GM18951 (cell line): ENCODE results near the gene TRIM63.
A peak's percentile ranks its signal among the peaks of the same experiment; 100 is the strongest.
"Not testable (repeated sequence)": the region's sequence is repeated elsewhere in the genome, so short reads cannot be mapped to it uniquely, and the experiment has no call there.

ENCODE experiments used
- POLR2A ChIP-seq: IDR thresholded peaks from 4 replicates; pipeline ENCODE4 v1.6.1; 2011; ENCODE audit warnings: mild to moderate bottlenecking; ENCODE audit not compliant: insufficient read length, insufficient read depth; ENCODE audit errors: extremely low read depth
- in situ Hi-C: fragments of 300-500 bp; cut with MboI; formaldehyde crosslinking; loops from one replicate; pipeline ENCODE4 v1.12.0; 2022; ENCODE audit warnings: low sequenced_read_pairs, mixed read lengths, inconsistent platforms; ENCODE audit not compliant: unreplicated experiment

TRIM63 gene

GRCh38 chr1:26067432-26067911 is at the start of gene TRIM63:
TRIM63 (minus strand) TSS chr1:26067630; CDS start chr1:26067494, 136 bp downstream.
- in situ Hi-C loops = no loop called here
- no peak for TF ChIP-seq POLR2A

GRCh38 chr1:26114165-26114927 is 46.9 kb upstream of the TRIM63 start:
- TF ChIP-seq POLR2A = no peak
- in situ Hi-C loops = no loop called here

- peak; percentile 35 for TF ChIP-seq POLR2A
- in situ Hi-C loops = no loop called here
Observed at GRCh38 chr1:26112407-26112775, 45.0 kb upstream of the TRIM63 start.

- in situ Hi-C loops = no loop called here
- TF ChIP-seq POLR2A = peak; percentile 67
Observed at GRCh38 chr1:26111530-26112406, 44.3 kb upstream of the TRIM63 start, which contains the start of gene PDIK1L. PDIK1L (plus strand) TSS chr1:26111824; CDS start chr1:26114309, 2,485 bp downstream.

GRCh38 chr1:26110731-26111529 is 43.5 kb upstream of the TRIM63 start:
- in situ Hi-C loops = no loop called here

GRCh38 chr1:26109229-26110164 is 42.1 kb upstream of the TRIM63 start:
- in situ Hi-C loops = loop anchor here (5.0 kb wide), 1 partner anchor 38 kb away; no protein-coding TSS in a partner anchor
- no peak for TF ChIP-seq POLR2A

More at GRCh38 chr1:26110731-26111529, 43.5 kb upstream of the TRIM63 start:
- TF ChIP-seq POLR2A = peak; percentile 61

- in situ Hi-C loops = loop anchor here (5.0 kb wide), 1 partner anchor 42 kb away; no protein-coding TSS in a partner anchor
Observed at GRCh38 chr1:26105226-26105548, 37.8 kb upstream of the TRIM63 start.

- no peak for TF ChIP-seq POLR2A
- in situ Hi-C loops = no loop called here
Observed at GRCh38 chr1:26102526-26102925, 35.1 kb upstream of the TRIM63 start.

GRCh38 chr1:26102119-26102518 is 34.7 kb upstream of the TRIM63 start:
- in situ Hi-C loops = no loop called here
- TF ChIP-seq POLR2A = no peak

- in situ Hi-C loops = not testable (repeated sequence)
Observed at GRCh38 chr1:26100204-26100603, 32.8 kb upstream of the TRIM63 start.

GRCh38 chr1:26099780-26100179 is 32.4 kb upstream of the TRIM63 start:
- in situ Hi-C loops = no loop called here
- no peak for TF ChIP-seq POLR2A

GRCh38 chr1:26098602-26099001 is 31.2 kb upstream of the TRIM63 start:
- TF ChIP-seq POLR2A = no peak
- in situ Hi-C loops = no loop called here

- no peak for TF ChIP-seq POLR2A
Observed at GRCh38 chr1:26097696-26098095, 30.3 kb upstream of the TRIM63 start.

More at GRCh38 chr1:26097696-26098095, 30.3 kb upstream of the TRIM63 start:
- in situ Hi-C loops = no loop called here
